AG09319 (cell line): ENCODE data around the gene CCL2.

Experiments
- DNase-seq: peaks from one replicate; pipeline ENCODE4 v3.0.0-alpha.2; 2010; ENCODE audit warnings: low read depth; ENCODE audit errors: extremely low read depth
- CTCF ChIP-seq: IDR thresholded peaks from 2 replicates; pipeline ENCODE4 v1.5.1; 2011; ENCODE audit warnings: low read depth, mild to moderate bottlenecking, inconsistent platforms, low read length, moderate library complexity

Gene CCL2

GRCh38 chr17:34248511-34249024 is 6.5 kb upstream of the CCL2 start:
- TF ChIP-seq CTCF = no peak
- no peak for DNase-seq

GRCh38 chr17:34249061-34249460 is 6.0 kb upstream of the CCL2 start:
- DNase-seq = no peak
- no peak for TF ChIP-seq CTCF

- no peak for TF ChIP-seq CTCF
- no peak for DNase-seq
These were observed 5.6 kb upstream of the CCL2 start for GRCh38 chr17:34249478-34249877.

GRCh38 chr17:34251186-34251585 is 3.9 kb upstream of the CCL2 start:
- DNase-seq = no peak
- TF ChIP-seq CTCF = no peak

GRCh38 chr17:34252095-34252443 is 3.0 kb upstream of the CCL2 start:
- TF ChIP-seq CTCF = no peak
- no peak for DNase-seq

- TF ChIP-seq CTCF = no peak
- DNase-seq = peak; percentile 83
These were observed 2.5 kb upstream of the CCL2 start for GRCh38 chr17:34252444-34253138.

GRCh38 chr17:34253139-34253525 is 2.0 kb upstream of the CCL2 start:
- TF ChIP-seq CTCF = no peak
- no peak for DNase-seq
